RWPE2 (cell line): ENCODE data around the gene DCX.

Source experiments
- ATAC-seq: fragments of 200-7000 bp; cut with Tn5 transposase; 3 replicates; pipeline ENCODE4 v1.9.1; 2021; ENCODE audit warnings: low read depth
- DNase-seq: peaks from one replicate; pipeline ENCODE4 v3.0.0-alpha.2; 2020; ENCODE audit warnings: low spot score
- H3K27ac ChIP-seq: fragments of 450-650 bp; 2 replicates; pipeline ENCODE4 v1.5.1; 2017; ENCODE audit warnings: mild to moderate bottlenecking; ENCODE audit not compliant: poor library complexity, severe bottlenecking
- H3K27me3 ChIP-seq: fragments of 250-450 bp; sonication (Bioruptor Pico); 2 replicates; pipeline ENCODE4 v1.5.1; 2021; ENCODE audit warnings: mild to moderate bottlenecking, moderate library complexity; ENCODE audit not compliant: insufficient read depth, poor library complexity, severe bottlenecking
- H3K36me3 ChIP-seq: fragments of 250-450 bp; sonication (Bioruptor Pico); 2 replicates; pipeline ENCODE4 v1.5.1; 2020; ENCODE audit warnings: low read depth, mild to moderate bottlenecking, moderate library complexity
- H3K4me1 ChIP-seq: fragments of 250-450 bp; sonication (Bioruptor Pico); 2 replicates; pipeline ENCODE4 v1.5.1; 2021; ENCODE audit warnings: mild to moderate bottlenecking, moderate library complexity; ENCODE audit not compliant: insufficient read depth, poor library complexity, severe bottlenecking
- H3K4me3 ChIP-seq: fragments of 250-450 bp; sonication (Bioruptor Pico); 2 replicates; pipeline ENCODE4 v1.5.1; 2021; ENCODE audit warnings: mild to moderate bottlenecking, moderate library complexity; ENCODE audit not compliant: severe bottlenecking
- H3K9me3 ChIP-seq: fragments of 250-450 bp; sonication (Bioruptor Pico); 2 replicates; pipeline ENCODE4 v1.5.1; 2021; ENCODE audit warnings: mild to moderate bottlenecking, moderate library complexity; ENCODE audit not compliant: severe bottlenecking
- TF ChIP-seq, protein P1 (sequence below): fragments of 450-650 bp; IDR thresholded peaks from one replicate; pipeline ENCODE4 v1.5.1; 2017; ENCODE audit warnings: mild to moderate bottlenecking, moderate library complexity; ENCODE audit not compliant: poor library complexity, severe bottlenecking

The DCX gene

GRCh38 chrX:111443946-111444345 is 32.0 kb upstream of the DCX start:
- no peak overlapping the region for H3K27ac ChIP-seq
- no peak overlapping the region for H3K4me3 ChIP-seq
- no peaks in the 10 kb centered on the region for H3K9me3 ChIP-seq
- no peaks in the 10 kb centered on the region for H3K36me3 ChIP-seq
- no peaks in the 10 kb centered on the region for H3K27me3 ChIP-seq
- TF ChIP-seq, protein P1, sequence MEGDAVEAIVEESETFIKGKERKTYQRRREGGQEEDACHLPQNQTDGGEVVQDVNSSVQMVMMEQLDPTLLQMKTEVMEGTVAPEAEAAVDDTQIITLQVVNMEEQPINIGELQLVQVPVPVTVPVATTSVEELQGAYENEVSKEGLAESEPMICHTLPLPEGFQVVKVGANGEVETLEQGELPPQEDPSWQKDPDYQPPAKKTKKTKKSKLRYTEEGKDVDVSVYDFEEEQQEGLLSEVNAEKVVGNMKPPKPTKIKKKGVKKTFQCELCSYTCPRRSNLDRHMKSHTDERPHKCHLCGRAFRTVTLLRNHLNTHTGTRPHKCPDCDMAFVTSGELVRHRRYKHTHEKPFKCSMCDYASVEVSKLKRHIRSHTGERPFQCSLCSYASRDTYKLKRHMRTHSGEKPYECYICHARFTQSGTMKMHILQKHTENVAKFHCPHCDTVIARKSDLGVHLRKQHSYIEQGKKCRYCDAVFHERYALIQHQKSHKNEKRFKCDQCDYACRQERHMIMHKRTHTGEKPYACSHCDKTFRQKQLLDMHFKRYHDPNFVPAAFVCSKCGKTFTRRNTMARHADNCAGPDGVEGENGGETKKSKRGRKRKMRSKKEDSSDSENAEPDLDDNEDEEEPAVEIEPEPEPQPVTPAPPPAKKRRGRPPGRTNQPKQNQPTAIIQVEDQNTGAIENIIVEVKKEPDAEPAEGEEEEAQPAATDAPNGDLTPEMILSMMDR: no peak
- H3K4me1 ChIP-seq: no peaks in the 10 kb centered on the region
- no peak for DNase-seq
- ATAC-seq: no peak

- Histone ChIP-seq H3K4me1 (no peaks in the 10 kb centered on the region), H3K4me3 (no peak overlapping the region), H3K36me3 (no peaks in the 10 kb centered on the region), H3K27ac (no peak overlapping the region), H3K27me3 (no peaks in the 10 kb centered on the region), H3K9me3 (no peaks in the 10 kb centered on the region)
- no peak for ATAC-seq
- TF ChIP-seq, protein P1: no peak
- DNase-seq: no peak
Observed at GRCh38 chrX:111442791-111443190, 30.8 kb upstream of the DCX start.

GRCh38 chrX:111435469-111435868 is 23.5 kb upstream of the DCX start:
- H3K4me3 ChIP-seq: no peak overlapping the region
- H3K36me3 ChIP-seq: no peaks in the 10 kb centered on the region
- H3K4me1 ChIP-seq: no peaks in the 10 kb centered on the region
- no peaks in the 10 kb centered on the region for H3K9me3 ChIP-seq
- ATAC-seq (no peak), DNase-seq (no peak)
- TF ChIP-seq, protein P1: no peak
- H3K27me3 ChIP-seq: no peaks in the 10 kb centered on the region
- H3K27ac ChIP-seq: no peak overlapping the region

DNA sequence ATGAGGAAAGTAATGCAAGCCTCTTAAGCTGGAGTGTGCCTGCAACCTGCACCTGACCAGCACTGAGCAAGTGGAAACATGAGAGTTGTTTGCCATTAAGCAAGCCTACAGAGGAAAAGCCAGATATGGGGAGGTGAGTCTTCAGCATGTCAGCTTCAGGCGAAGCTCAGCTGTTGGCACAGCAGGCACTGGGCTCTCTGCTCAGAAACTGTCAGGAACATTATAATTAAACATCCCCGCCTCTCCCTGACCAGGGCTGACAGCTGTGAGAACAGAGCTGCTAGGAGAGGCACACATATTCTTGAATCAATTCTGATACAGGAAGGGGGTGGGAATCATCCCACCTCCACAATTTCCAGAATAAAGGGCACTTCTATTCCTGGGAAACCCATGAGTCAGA is 19.0 kb upstream of the DCX start:
- TF ChIP-seq, protein P1: no peak
- H3K9me3 ChIP-seq: no peaks in the 10 kb centered on the region
- H3K4me3 ChIP-seq: no peak overlapping the region
- H3K27me3 ChIP-seq: no peaks in the 10 kb centered on the region
- no peak for ATAC-seq
- no peaks in the 10 kb centered on the region for H3K4me1 ChIP-seq
- no peak for DNase-seq
- H3K36me3 ChIP-seq: no peaks in the 10 kb centered on the region
- H3K27ac ChIP-seq: no peak overlapping the region

GRCh38 chrX:111411557-111411956 is 435 bp downstream of the DCX start:
- H3K27ac ChIP-seq: no peak overlapping the region
- ATAC-seq: no peak
- DNase-seq: no peak

More at GRCh38 chrX:111411557-111411956, 435 bp downstream of the DCX start:
- TF ChIP-seq, protein P1: no peak
- no peaks in the 10 kb centered on the region for H3K27me3 ChIP-seq
- H3K9me3 ChIP-seq: no peaks in the 10 kb centered on the region
- no peaks in the 10 kb centered on the region for H3K4me1 ChIP-seq
- H3K4me3 ChIP-seq: no peak overlapping the region
- H3K36me3 ChIP-seq: no peaks in the 10 kb centered on the region
